Mucosa of gallbladder (tissue), 1 donor: Measurements from ENCODE around the gene CFAP46. TPM values are rescaled to one million over a fixed set of nuclear protein-coding genes. Genes with fewer than 3 reads are reported as not detected.
"Not testable (repeated sequence)": the region's sequence is repeated elsewhere in the genome, so short reads cannot be mapped to it uniquely, and the experiment has no call there.

ENCODE experiments used
- DNase-seq: peaks from one replicate; pipeline ENCODE4 v3.0.0-alpha.2; 2020; ENCODE audit warnings: low spot score
- total RNA-seq: library from RNA; stranded (reverse); gene quantifications from one replicate; pipeline ENCODE4 v1.2.1, GENCODE V29; 2021
- donor health status: DM: no; HTN: no; CAD: no.

Gene CFAP46
- total RNA-seq, 1 donor from 2014 or later: 1.0 TPM

GRCh38 chr10:132772816-132773215, 169.6 kb downstream of the CFAP46 start:
- not testable (repeated sequence) for DNase-seq

- DNase-seq: no peak
Measured at GRCh38 chr10:132770061-132771021, 172.0 kb downstream of the CFAP46 start.

DNA sequence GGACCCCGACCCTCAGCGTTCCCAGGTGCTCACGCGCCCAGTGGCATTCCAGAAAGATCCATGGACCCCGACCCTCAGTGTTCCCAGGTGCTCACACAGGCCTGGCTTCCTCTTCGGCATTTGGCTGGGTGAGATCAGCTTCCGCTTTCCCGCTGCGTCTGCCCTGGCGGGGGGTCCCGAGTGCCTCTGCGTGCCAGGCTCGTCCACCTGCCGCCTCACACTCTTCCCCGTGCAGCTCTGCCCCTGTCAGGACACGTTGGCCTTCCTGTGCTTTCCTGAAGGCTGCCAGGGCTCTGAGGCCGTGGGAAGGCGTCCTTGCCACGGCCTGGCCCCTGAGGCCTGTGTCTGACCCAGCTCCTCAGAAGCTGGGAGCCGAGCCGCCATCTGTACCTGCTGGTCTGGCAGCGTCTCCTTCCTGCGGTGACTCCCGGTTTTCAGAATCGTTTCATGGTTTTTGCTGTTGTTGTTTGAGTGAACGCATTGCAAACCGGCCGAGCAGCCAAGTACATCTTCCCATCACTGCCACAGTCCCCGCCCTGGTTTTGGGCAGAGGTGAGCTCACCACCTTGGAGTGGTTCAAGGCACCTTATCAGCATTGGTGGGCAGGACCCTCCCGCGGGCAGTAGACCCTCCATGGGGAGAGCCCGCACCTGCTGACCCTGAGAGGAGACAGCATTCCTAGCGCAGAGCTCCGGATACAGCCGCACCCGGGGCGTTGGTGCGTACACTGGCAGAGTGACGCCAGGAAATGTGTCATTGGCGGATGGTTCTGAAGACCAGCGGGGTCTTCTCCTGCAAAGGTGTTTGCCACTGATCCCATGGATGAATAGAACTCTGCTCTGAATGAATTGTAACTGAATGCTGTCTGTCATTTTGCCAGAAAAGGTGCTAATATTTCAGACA, 173.8 kb downstream of the CFAP46 start:
- no peak for DNase-seq

DNA sequence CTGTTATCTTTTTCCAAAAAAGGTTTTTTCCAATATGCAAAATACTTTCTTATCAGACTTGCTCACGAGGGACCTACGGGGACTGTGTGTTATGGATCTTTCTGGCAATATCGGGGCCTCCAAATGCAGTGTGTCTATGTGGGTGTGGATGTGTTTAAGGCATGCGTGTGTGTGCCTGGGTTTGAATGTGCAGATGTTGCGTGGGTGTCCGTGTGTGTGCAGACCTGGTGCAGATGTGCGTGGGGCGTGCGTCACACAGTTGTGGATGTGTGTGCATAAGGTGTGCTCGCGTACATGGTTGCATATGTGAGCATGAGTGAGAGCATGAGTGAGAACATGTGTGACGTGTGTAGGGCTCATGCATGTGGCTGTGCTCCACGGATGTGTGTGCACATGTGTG, 176.1 kb downstream of the CFAP46 start:
- no peak for DNase-seq

DNA sequence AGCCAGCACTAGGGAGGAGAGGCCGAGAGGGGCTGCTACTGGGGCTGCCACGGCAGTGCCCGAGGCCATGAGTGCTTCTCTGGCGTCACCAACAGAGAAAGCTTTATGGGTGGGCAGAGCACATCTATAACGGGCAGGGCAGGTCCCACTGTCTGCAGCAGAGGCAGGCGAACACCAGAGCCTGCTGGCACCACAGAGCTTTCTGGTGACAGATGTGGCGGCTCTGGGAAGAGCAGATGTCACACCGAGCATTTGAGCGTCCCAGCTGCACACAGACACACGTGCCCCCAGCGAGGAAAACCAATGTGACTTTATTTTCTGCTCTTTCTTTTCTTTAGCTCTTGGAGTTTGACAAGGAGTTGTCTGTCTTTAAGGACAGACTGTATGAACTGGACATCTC, 176.9 kb downstream of the CFAP46 start:
- DNase-seq: no peak

GRCh38 chr10:132764108-132764507, 178.3 kb downstream of the CFAP46 start:
- DNase-seq: no peak

GRCh38 chr10:132763545-132763944, 178.8 kb downstream of the CFAP46 start:
- DNase-seq: no peak

- DNase-seq: no peak
Measured at GRCh38 chr10:132762267-132762666, 180.1 kb downstream of the CFAP46 start.

- DNase-seq: no peak
Measured at GRCh38 chr10:132761395-132762060, 180.8 kb downstream of the CFAP46 start.

DNA sequence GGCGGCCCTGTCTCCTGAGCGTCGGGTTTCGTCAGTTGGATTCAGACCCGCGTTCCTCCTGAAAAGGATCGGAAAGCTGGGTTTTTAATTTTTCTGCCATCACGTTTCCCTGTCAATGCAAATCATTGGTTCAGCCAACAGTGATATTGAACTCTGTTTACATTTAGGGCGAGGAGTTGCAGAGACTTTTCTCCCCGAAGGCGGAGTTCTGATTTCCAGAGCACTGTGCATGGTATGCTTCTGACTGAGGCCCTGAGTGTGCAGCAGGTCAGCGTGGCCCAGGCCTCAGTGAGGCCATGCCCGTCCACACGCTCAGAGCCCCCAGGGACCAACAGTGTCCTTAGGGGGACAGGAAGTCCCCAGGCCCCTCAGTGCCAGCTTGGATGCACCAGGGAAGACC, 183.5 kb downstream of the CFAP46 start:
- DNase-seq: no peak

Other genes with a start within 250 kb of the CFAP46 start
- gene NKX6-2, start 156.4 kb downstream of the CFAP46 start, total RNA-seq: not detected
- not detected for gene ADGRA1, start 145.4 kb upstream of the CFAP46 start, total RNA-seq
- gene KNDC1, start 217.6 kb upstream of the CFAP46 start, total RNA-seq: 5.2 TPM